T-helper 22 cell (primary cell): ENCODE data around the gene TGFA.

Source experiments
- DNase-seq: peaks from one replicate; pipeline ENCODE4 v3.0.0-alpha.2; 2020; ENCODE audit warnings: low read depth

Gene TGFA

DNA sequence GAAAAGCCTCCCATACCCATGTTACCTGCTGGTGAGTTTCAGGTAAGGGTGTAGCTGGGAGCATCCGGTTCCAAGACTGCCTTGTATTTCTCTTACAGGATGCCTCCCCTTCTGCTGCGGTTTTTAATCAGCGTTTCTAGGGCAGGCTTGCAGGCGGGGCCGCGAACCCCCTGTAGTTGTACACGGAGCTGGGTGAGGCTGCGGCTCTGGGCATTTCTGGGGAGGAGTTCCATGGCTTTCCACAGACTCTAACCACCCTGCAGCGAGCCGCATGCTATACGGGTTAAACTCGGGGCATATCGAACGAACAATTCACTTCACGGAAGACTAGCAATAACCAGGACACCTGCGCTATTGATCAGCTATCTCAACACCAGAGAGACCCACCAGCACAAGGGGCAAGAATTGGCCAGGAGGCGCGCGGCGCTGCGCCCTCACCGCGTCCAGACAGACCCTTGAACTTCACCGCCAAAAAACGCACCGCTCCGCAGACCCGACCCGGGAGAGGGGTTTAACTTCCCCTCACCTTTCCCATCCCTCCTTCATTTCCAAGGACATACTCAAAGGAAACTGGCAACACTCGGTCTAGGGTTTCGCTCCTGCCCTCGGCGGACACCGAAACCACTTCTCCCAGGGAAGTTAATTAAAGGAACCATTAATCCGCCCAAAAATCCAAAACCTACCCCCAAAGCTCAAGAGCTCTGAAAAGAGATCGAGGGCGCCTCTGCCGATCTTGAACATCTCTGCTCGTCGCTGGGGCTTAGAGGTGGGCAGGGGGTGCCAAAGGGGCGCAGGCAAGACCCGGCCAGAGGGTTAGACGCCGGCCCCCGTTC lies 909 bp downstream of the TGFA start:
- DNase-seq = no peak

DNA sequence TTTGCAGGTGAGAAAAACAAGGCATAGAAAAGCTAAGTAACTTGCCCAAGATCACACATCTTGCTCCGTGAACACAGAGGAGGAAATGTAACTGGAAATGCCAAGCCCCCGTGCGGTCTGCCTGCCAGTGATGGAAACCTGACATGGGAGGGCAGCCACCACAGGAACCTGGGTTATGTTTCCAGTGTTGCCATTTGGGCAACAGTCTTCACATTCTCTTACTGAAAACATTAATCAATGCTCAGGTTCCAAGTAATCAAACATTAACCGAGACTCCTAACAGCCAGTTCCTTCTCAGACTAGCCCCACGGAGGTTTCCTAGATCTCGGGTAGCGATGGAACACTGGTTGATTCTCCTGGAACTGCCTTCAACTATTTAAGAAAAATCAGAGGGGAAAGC lies 2.5 kb downstream of the TGFA start:
- DNase-seq = no peak

DNA sequence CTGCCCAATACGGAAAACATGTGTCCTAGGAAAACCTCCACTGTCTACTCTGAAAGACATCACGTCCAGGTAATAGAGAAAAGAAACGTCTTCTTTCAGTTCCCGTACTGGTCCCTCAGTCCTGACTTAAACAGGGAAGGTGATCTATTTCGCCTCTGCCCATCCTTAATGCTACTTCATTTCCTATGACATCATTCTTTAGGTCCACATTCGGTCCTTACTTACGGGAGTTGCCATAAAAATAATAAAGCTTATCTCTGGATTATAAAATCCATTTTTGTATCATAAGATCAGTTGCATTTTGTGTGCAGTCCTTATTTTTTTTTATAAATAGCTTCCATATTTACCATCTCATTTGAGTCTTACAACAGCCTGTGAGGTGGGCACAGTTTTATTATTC lies 3.7 kb downstream of the TGFA start:
- DNase-seq = no peak

DNA sequence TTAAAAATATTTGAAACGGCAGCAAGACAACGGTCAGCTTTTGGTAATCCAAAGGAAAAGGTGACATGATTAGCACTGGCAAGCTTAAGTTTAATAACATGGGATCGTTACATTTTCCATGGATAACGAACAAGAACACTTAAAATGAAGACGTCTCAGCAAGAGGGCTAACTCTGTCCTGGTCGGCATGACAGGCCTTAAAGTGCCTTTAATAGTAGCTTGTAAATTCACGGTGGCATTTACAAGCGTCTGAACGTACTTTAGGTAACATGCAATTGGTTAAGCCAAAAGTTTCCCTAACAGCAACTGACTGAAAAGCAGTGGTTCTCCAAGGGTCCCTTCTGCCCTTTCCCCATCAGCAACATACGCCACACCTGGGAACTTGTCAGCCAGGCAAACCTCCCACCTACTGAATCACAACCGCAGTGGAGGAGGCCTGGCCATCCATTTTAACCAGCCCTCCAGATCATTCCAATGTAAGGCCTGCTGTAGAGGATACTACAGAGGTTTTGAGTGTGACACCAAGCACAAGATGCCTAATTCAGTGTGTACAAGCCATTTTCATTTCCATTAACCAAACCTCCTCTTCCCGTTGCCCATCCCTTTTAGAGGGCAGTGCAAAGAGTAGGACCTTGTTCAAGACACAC lies 4.4 kb downstream of the TGFA start:
- DNase-seq = no peak

DNA sequence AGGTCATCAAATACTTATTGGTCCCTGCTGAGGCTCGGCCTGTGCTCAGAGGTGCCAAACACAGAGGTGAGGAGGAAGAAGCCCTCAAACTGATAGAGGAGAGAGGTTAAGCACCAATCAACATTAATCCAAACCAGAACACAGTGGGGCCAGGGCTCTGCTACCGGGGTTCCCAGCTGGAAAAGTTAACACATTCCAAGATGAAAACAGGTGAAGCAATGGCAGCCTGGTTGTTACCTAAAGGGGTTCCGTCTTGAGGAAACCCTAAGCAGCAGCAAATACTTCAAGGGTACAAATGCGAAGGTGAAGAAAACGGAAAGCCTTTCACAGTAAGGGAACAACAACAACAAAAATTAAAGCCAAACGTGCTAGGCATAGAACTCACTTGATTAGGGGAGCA lies 5.4 kb downstream of the TGFA start:
- DNase-seq = no peak

DNA sequence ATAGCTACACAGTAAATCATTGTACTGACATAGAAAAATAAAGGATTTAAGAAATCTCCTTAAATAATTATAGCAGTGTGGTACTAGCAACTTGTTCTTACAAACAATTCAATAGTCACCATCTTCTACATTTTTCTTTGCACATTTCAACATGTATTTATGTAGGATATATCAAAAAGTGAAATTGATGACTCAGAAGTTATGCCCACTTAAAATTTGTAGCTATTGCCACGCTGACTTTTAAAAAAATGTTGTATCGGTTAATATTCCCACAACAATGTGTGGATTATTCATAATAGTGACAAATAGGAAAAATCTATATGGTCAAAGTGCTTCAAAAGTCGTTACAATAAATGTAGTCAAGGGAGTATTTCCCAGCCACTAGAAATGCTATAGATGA lies 6.7 kb downstream of the TGFA start:
- no peak for DNase-seq

DNA sequence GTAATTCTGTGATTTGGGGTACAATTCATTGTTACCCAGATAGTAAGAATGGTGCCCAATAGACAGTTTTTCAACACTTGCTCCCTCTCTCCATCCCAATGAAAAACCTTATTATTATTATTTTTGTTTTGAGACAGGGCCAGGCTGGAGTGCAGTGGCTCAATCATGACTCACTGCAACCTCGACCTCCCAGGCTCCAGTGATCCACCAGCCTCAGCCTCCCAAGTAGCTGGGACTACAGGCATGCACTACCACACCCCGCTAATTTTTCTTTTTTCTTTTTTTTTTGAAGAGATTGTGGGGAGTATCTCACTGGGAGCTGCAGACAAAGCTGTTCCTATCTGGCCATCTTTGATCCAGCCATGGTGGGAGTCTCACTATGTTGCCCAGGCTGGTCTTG lies 7.2 kb downstream of the TGFA start:
- no peak for DNase-seq

DNA sequence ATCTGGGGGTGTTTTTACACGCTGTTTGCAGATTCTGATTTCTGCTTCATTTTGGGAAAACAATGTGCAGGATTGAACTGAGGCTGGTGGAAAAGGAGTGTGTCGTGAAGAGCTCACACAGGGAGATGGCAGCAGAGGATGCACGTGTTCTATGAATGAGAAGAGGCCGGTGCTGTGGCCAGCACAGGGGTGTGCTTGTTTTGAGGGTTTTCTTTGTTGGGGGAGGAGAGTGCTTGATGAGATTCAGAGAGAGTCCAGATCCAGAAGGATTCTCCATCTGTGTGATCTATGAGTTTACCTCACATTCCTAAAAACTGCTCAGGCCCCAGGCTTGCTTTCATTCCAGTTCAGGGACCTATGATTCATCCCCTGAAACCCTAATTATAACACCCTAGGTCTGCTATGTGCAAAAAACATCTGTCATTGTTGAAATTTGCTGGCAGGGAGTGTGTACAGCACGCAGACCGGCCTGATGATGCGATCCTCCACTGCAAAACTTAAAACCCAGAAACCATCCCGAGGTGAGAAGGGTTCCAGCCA lies 12.1 kb downstream of the TGFA start:
- no peak for DNase-seq

DNA sequence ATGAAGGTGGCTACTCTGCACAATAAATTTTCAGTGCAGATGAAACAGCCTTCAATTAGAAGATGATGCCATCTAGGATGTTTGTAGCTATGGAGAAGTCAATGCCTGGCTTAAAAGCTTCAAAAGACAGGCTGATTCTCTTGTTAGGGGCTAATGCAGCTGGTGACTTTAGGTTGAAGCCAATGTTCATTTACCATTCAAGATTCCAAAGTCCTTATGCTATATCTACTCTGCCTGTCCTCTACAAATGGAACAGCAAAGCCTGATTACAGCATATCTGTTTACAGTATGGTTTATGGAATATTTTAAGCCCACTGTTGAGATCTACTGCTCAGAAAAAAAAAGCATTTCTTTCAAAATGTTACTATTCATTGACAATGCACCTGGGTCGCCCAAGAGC lies 15.8 kb downstream of the TGFA start:
- DNase-seq = no peak

DNA sequence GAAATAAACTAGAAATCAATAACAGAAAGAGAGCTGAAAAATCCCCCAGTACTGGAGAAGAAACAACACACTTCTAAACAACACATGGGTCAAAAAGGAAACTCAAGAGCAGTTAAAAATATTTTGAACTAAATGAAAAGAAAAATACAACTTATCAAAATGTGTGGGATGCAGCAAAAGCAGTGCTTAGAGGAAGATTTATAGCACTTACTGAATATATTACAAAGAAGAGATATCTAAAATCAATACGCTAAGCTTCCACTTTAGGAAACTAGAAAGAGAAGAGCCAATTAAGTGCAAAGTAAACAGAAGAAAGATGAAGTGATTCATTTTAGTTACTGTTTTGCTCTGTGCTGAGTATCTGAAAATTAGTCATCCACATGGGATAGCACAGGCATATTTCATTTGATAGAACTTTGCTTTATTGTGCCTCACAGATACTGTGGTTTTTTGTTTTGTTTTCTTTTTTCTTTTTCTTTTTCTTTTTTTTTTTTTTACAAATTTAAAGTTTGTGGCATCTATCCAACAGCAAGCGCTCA lies 17.0 kb downstream of the TGFA start:
- DNase-seq = no peak

DNA sequence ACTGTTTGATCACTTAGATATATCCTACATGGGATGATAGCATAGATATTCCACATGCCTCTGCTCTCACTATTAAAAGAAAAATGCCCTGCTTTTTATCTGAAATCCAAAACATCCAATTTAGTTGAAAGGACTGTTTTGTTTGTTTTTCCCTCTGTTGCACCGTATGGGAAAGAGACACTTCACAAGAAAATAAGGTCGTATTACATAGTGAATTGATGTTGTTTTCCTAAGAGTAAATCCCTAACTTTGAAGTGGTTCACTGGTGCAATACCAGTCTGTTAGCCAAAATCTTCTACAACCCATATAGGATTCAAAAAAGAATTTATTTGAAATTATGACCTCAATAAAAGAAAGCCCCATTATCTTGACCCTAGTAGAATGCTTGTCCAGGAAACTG lies 18.1 kb downstream of the TGFA start:
- DNase-seq = no peak

DNA sequence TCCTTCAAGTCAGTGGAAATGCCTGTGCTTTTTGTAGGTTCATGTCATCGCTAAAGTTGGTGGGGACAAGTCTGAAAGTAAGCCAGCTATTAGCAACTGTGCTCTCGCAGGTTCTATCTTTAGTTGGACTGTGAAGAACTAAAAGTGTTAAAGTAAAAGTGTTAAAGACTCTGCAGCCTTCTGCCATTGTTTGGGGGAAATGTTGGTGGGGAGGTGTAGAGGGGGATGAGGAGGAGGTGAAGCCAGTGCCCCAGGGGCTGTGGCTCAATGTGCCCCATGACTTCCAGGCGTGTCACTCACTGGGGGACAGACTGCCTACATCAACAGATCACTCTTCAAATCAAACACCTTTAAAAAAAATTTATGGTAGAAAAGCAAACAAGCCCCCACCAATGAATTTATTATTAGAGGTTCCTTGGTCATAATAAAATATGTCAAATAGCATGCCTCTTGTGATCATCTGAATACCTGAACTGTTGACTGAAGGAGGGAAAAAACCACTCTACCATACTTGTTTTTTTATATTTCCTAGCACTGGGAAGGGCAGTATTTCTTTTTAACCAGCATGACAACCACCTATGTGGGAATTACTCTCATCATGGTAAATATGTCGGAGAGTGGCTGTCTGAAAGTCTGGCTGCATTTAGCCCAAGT lies 19.3 kb downstream of the TGFA start:
- DNase-seq = no peak

DNA sequence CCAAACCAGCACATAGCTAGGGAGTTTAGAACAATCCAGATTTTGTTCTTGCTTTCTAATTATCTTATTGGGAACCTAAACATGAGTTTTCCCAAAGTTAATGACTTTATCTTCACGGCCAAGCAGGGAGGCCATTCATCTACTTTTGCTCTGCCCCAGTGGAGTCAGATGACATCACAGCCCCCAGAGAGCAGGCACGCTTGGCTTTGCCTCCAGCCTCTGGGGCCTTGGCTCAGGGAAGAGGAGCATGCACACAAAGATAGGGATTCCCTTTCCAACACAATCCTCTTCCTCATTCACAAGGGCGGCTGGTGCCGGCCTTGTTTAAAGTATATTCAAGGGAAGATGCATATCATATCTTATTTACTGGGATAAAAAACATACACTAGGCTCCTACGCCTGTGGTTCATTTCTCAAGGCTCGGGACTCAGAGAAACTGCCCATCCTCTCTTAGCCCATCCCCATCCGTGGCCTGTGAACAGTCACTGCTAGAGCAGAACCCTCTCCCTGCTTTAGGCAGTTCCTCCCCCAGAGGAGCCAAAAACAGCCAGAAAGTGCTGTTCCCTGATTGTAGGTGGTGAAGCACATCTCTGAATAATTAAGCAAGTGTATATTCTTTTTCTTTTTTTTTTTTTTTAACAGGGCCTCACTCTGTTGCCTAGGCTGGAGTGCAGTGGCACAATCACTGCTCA lies 21.2 kb downstream of the TGFA start:
- DNase-seq = no peak

DNA sequence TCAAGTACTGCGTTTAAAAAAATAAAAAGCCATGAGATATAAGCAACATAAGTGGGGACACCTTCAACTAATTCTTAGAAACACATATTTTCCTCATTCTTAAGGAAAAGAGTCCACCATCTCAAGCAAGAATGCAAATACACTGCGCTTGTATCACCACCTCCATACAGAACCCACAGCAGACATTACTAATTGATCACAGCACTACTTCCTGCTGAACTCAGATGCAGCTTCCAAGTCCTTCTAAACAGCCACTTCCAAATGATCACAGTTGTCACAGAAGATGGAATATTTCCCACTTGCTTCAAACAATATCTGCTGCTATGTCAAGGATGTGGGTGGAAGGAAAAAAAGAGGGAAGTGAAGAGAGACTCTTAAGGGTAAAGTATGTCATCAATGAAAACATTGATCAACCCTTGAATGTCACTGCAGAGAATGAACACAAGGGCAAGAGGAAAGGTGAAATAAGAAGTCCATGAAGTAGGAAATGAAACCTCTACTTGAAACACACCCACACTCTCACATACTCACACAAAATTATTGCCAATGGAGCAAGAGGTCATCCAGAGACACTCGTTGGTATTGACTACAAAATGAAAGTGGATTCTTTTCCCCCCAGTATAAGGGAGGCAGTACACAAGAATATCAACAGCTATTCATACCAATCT lies 22.1 kb downstream of the TGFA start:
- no peak for DNase-seq

DNA sequence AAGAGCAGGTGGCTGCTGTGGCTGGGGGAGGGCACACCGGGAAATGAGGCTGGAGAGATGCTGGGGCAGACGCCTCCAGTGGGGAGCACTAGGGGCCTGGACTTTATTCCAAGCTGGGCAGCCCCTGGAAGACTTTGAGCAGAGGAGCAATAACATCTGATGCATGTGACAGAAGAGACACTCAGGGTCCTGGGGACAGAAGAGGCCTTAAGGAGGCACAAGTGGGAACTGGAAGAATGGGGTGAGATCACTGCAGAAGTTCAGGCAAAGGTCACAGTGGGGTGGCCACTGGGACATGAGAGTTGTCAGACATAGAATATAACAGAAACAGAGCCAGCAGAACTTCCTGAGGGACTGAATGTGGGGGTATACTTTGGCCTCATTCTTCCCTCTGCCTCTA lies 24.0 kb downstream of the TGFA start:
- no peak for DNase-seq

DNA sequence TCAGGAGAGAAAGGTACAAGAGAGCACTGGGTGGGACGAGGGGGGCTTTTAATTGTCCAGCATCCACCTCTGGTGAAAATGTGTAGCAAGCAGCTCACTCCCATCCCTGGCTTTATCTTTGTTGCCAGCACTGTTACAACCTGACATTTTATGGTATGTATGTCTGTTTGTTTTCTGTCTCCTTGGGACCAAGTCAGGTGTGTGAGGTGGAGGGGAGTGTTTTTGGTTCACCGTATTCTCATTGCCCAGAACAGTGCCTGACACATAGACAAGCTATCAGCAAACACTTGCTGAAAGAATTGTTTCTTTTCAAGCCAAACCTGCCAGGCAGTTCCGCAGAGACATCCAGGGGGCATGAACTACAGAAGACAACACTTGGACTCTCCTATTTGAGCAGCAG lies 24.7 kb downstream of the TGFA start:
- DNase-seq = no peak

DNA sequence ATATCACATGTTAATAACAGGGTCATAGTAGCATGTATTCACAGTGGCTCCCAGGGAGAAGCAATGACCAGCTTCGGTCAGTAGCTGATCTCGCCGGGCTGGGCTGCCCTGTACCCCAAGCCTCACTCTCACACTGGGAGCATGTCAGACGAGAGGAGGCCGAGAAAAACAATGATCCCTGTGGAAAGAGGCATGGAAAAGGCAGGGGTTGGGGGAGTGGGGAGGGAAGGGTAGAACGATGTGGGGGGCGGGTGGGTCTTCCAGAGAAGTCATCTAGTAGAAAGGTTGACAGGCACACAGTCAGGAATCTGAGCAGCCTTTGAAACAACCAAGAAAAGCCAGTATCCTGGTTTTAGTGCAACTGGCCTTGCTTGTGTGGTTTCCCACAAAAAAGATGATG lies 25.4 kb downstream of the TGFA start:
- DNase-seq = no peak

DNA sequence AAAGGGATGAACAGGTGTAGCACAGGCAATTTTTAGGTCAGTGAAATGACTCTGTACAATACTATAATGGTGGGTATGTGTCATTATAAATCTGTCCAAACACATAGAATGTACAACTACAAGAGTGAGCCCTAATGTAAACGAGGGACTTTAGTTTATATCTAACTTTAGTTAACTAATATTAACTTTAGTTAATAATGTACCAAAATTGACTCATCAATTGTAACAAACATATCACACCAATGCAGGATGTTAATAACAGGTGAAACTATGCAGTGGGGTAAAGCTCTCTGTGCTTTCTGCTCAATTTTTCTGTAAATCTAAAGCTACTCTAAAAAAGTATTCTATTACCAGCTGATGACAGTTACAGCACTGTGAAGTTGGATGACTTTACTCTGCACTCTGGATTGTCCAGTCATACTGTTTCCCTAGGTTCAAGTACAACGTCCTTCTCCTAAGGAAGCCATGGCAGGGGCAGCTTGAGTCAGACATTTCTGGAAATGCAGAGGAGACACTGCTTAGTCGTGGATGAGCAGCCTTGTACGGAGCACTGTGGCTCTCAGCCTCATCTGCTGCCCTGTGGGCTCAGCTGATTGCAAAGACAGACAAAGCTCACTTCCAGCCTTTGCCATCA lies 26.1 kb downstream of the TGFA start:
- no peak for DNase-seq

DNA sequence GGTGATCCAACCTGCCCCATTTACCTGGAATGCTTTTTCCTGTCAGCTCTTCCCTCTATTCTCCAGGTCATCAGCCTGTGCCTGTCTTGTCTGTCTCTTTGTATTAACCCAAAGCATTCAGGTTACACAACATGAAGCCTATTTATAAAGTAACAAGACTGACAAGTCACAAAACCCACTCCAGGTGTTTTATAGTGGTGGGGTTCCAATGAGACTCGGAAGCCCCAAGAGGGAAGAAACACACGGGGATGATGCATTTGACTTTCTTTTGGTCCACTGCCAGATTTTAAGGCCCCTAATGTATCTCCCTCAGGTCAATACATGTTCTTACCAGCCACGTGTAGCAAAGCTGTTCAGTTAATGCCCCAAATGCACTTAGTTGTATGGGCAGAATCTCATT lies 27.5 kb downstream of the TGFA start:
- DNase-seq = no peak

DNA sequence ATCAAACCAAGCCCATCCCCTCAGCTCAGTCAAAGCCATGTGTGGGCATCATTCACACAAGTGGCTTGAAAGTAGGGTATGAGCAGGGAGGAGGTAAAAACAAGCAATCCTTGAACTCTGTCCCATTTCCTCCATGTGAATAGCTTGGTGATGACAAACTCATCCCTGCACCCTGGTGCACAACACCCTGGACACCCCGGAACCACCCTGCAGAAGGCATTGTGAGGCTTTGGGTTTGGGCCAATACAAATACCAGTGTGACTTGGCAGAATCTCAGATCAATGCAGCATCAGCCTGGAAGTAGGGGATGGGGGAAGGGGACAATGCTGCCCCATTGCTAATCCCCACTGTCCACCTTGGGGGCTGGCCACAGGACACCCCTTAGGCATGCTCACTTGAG lies 28.6 kb downstream of the TGFA start:
- DNase-seq = no peak
